Activated gamma-delta T cell treated with anti-CD3 and anti-CD28 coated beads, Interleukin-2, amount 50 U/mL, for 16 hours (primary cell): ENCODE data around the gene PNMA8C.
"Not testable (repeated sequence)": the region's sequence is repeated elsewhere in the genome, so short reads cannot be mapped to it uniquely, and the experiment has no call there.

ENCODE experiments used
- DNase-seq: peaks from one replicate; pipeline ENCODE4 v3.0.0-alpha.2; 2020; ENCODE audit warnings: low read depth

PNMA8C gene

GRCh38 chr19:46388311-46389095, 40.2 kb downstream of the PNMA8C start:
- no peak for DNase-seq

- DNase-seq: no peak
These were observed 41.0 kb downstream of the PNMA8C start for GRCh38 chr19:46387713-46388130.

GRCh38 chr19:46386996-46387712, 41.6 kb downstream of the PNMA8C start:
- no peak for DNase-seq

GRCh38 chr19:46386151-46386550, 42.6 kb downstream of the PNMA8C start:
- DNase-seq: no peak

- no peak for DNase-seq
These were observed 43.1 kb downstream of the PNMA8C start for GRCh38 chr19:46385636-46386035.

- no peak for DNase-seq
These were observed 44.3 kb downstream of the PNMA8C start for GRCh38 chr19:46384396-46384795.

GRCh38 chr19:46383846-46384245, 44.9 kb downstream of the PNMA8C start:
- DNase-seq: no peak

GRCh38 chr19:46383171-46383815, 45.4 kb downstream of the PNMA8C start:
- no peak for DNase-seq

GRCh38 chr19:46381756-46382345, 46.9 kb downstream of the PNMA8C start:
- no peak for DNase-seq

- no peak for DNase-seq
These were observed 47.4 kb downstream of the PNMA8C start for GRCh38 chr19:46381346-46381745.

GRCh38 chr19:46380690-46381089, 48.0 kb downstream of the PNMA8C start:
- no peak for DNase-seq

- no peak for DNase-seq
These were observed 50.5 kb downstream of the PNMA8C start for GRCh38 chr19:46378268-46378667.

- no peak for DNase-seq
These were observed 52.2 kb downstream of the PNMA8C start for GRCh38 chr19:46376241-46377153.

- DNase-seq: not testable (repeated sequence)
These were observed 53.2 kb downstream of the PNMA8C start for GRCh38 chr19:46375476-46376067.
